Endothelial cell of umbilical vein (primary cell): Measurements from ENCODE around the gene DPYD. TPM values are rescaled to one million over a fixed set of nuclear protein-coding genes. Genes with fewer than 3 reads are reported as not detected.

ENCODE experiments used
- BruUV-seq: library from RNA; stranded (reverse); fragments of 400-500 nt; replicated peaks from 2 replicates; lab custom pipeline; 2021; lab: Mats Ljungman, UMichigan
- CTCF ChIA-PET: fragments of 300-600, 350-600 bp; sonication (Branson Sonifier 250); formaldehyde crosslinking; loops from one replicate; lab custom pipeline; 2021; ENCODE audit warnings: antibody characterized with exemption, inconsistent platforms; lab: Charles Lee
- POLR2A ChIA-PET: fragments of 300-600, 350-600 bp; sonication (Branson Sonifier 250); formaldehyde crosslinking; loops from one replicate; lab custom pipeline; 2021; ENCODE audit warnings: antibody characterized with exemption, inconsistent platforms; lab: Charles Lee
- DNase-seq: peaks from one replicate; pipeline ENCODE4 v3.0.0-alpha.2; 2011; ENCODE audit warnings: low read depth, low spot score
- FAIRE-seq: peaks from 2 replicates; lab custom pipeline; 2011; peaks lifted over from hg19 to GRCh38; lab: Jason Lieb, UNC
- H2AFZ ChIP-seq: 2 replicates; pipeline ENCODE4 v1.6.0; 2012; ENCODE audit warnings: low read depth, low read length, control low read depth, inconsistent platforms
- H3K27ac ChIP-seq: 2 replicates; pipeline ENCODE4 v1.5.1; 2011; ENCODE audit warnings: low read depth, mild to moderate bottlenecking, control low read depth, low read length, moderate library complexity; ENCODE audit not compliant: insufficient read depth
- H3K27me3 ChIP-seq, 2 experiments: 2 replicates each; pipeline versions ENCODE4 v1.6.0 to v1.6.1; 2011; ENCODE audit warnings: low read length in 2 of 2, mixed read lengths in 1 of 2; ENCODE audit not compliant: control insufficient read depth in 2 of 2, insufficient read depth in 2 of 2
- H3K36me3 ChIP-seq, 2 experiments: 2 replicates in 1 of 2; 3 replicates in 1 of 2; pipeline ENCODE4 v1.5.1; 2011; ENCODE audit warnings: low read length in 2 of 2, mild to moderate bottlenecking in 1 of 2, moderate library complexity in 1 of 2; ENCODE audit not compliant: control insufficient read depth in 2 of 2, insufficient read depth in 2 of 2; ENCODE audit errors: extremely low read depth in 1 of 2
- H3K4me1 ChIP-seq: 3 replicates; pipeline ENCODE4 v1.5.1; 2011; ENCODE audit warnings: mild to moderate bottlenecking, low read length; ENCODE audit not compliant: control insufficient read depth, insufficient read depth; ENCODE audit errors: extremely low read depth
- H3K4me2 ChIP-seq: 2 replicates; pipeline ENCODE4 v1.6.1; 2011; ENCODE audit warnings: low read length, control low read depth, mixed read lengths; ENCODE audit not compliant: insufficient read depth
- H3K4me3 ChIP-seq, 3 experiments: fragments of 200-600 bp in 1 of 3; sonication (generic), shearing (Covaris generic) in 1 of 3; replicated peaks in 1 of 3; 2 replicates each; pipeline ENCODE4 v1.5.1; 2011 to 2016; ENCODE audit warnings: control low read depth in 3 of 3, low read length in 3 of 3, mild to moderate bottlenecking in 2 of 3, inconsistent platforms in 1 of 3, low read depth in 1 of 3, moderate library complexity in 1 of 3; ENCODE audit not compliant: insufficient read depth in 1 of 3
- H3K79me2 ChIP-seq: 2 replicates; pipeline ENCODE4 v1.6.0; 2012; ENCODE audit warnings: low read length, inconsistent platforms; ENCODE audit not compliant: control insufficient read depth, insufficient read depth
- H3K9ac ChIP-seq: replicated peaks from 2 replicates; pipeline ENCODE3; 2011; ENCODE audit warnings: low read length, control low read depth; ENCODE audit not compliant: insufficient read depth; ENCODE audit errors: extremely low read depth
- H3K9me1 ChIP-seq: replicated peaks from 3 replicates; pipeline ENCODE4 v1.6.0; 2011; ENCODE audit warnings: mild to moderate bottlenecking, low read length; ENCODE audit not compliant: control insufficient read depth, insufficient read depth; ENCODE audit errors: extremely low read depth
- H3K9me3 ChIP-seq: replicated peaks from 2 replicates; pipeline ENCODE4 v1.5.1; 2012; ENCODE audit warnings: low read length, inconsistent platforms; ENCODE audit not compliant: control insufficient read depth, insufficient read depth
- H4K20me1 ChIP-seq: replicated peaks from 2 replicates; pipeline ENCODE3; 2011; ENCODE audit warnings: mild to moderate bottlenecking, low read length; ENCODE audit not compliant: control insufficient read depth, insufficient read depth; ENCODE audit errors: extremely low read depth
- EZH2 ChIP-seq: IDR thresholded peaks from 2 replicates; pipeline ENCODE4 v1.6.1; 2012; ENCODE audit warnings: borderline replicate concordance, low read depth, mild to moderate bottlenecking, moderate library complexity, low read length, inconsistent platforms; ENCODE audit not compliant: severe bottlenecking
- FOS ChIP-seq: IDR thresholded peaks from 2 replicates; pipeline ENCODE4 v1.6.1; 2011; ENCODE audit warnings: mild to moderate bottlenecking, low read length, moderate library complexity, borderline replicate concordance; ENCODE audit not compliant: insufficient read depth
- GATA2 ChIP-seq: IDR thresholded peaks from 2 replicates; pipeline ENCODE4 v1.7.0; 2011; ENCODE audit warnings: low read depth, mild to moderate bottlenecking, moderate library complexity, mixed read lengths, low read length; ENCODE audit not compliant: insufficient read length, insufficient read depth
- JUN ChIP-seq: IDR thresholded peaks from 2 replicates; pipeline ENCODE4 v1.6.1; 2011; ENCODE audit warnings: borderline replicate concordance, low read depth; ENCODE audit not compliant: insufficient read length, insufficient read depth
- MAX ChIP-seq: IDR thresholded peaks from 2 replicates; pipeline ENCODE4 v1.6.1; 2011; ENCODE audit not compliant: insufficient read depth, insufficient read length
- MYC ChIP-seq: IDR thresholded peaks from one replicate; pipeline ENCODE4 v1.6.1; 2011; ENCODE audit warnings: mild to moderate bottlenecking, low read depth, low read length
- POLR2A ChIP-seq: IDR thresholded peaks from 2 replicates; pipeline ENCODE4 v1.6.1; 2012; ENCODE audit warnings: low read depth, mild to moderate bottlenecking, control low read depth, low read length
- POLR2AphosphoS5 ChIP-seq: IDR thresholded peaks from 2 replicates; pipeline ENCODE4 v1.6.1; 2012; ENCODE audit warnings: low read depth, mild to moderate bottlenecking, control low read depth, low read length, moderate library complexity; ENCODE audit not compliant: insufficient read depth
- dilution Hi-C: fragments of 300-500 bp; cut with MboI; formaldehyde crosslinking; loops from one replicate; pipeline ENCODE4 v1.15.0; 2019; ENCODE audit warnings: low sequenced_read_pairs; ENCODE audit not compliant: extremely low pct_ligation_motif_present
- intact Hi-C: fragments of 100-400 bp; cut with micrococcal nuclease; formaldehyde crosslinking; loops from one replicate; pipeline ENCODE4 v1.10.0; 2022
- polyA plus RNA-seq, 4 experiments: library from polyadenylated mRNA; depleted of rRNA in 3 of 4; stranded (reverse) in 3 of 4; unstranded in 1 of 4; fragments of >200 nt; gene quantifications; 2 replicates each; pipeline versions ENCODE4 v1.2.1 to v1.2.3, GENCODE V29; 2011 to 2012; ENCODE audit warnings: missing spikeins in 1 of 4
- total RNA-seq: library from RNA; stranded (reverse); gene quantifications from 2 replicates; pipeline ENCODE4 v1.2.3, GENCODE V29; 2021
- TF ChIP-seq, protein P1 (sequence below), 2 donors: IDR thresholded peaks; 1 replicate in 1 of 2; 2 replicates in 1 of 2; pipeline ENCODE4 v1.5.1; 2011; ENCODE audit warnings: low read length in 2 of 2, mild to moderate bottlenecking in 2 of 2, moderate library complexity in 2 of 2, control low read depth in 1 of 2, inconsistent platforms in 1 of 2, low read depth in 1 of 2; ENCODE audit not compliant: insufficient read depth in 1 of 2; ENCODE audit errors: extremely low read depth in 1 of 2

DPYD gene
- total and polyA plus RNA-seq, 2 donors (not counting 3 experiments of a cell fraction or from before 2014, with no cell fraction given): 4.6 to 15.1 TPM

DNA sequence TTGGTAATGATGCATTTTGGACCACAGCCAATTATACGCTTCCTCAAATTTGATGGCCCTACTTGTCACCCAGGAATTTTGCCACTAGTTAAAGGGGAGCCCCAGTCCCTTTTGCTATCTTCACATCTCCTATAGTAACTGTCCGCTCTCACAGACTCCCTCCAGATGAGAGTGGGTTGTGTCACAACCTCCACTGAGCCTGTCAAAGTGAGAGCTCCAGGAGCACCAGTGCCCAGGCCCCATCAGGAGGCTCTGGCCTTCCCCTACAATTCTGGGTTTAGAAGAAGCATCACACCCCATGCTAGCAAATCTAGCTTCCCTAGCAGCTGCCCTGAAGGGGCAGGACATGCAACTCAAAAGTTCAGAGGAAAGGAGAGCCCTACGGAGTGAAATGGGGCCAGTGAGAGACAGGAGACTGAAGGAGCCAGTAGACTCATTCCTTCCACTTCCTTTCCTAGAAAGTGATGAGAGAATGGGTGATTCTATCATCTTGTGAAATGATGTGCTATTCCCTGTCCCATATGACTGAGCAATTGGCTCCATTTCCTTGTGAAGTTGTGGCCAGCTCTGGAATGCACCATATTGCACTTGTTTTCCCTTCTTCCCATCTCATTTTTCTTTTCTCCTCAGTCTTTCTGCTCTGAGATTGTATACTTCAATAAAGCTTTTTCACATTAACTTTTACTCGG lies 541.3 kb downstream of the DPYD start:
- no peak overlapping the region for H3K4me3 ChIP-seq
- H4K20me1 ChIP-seq: no peaks in the 10 kb centered on the region
- no peak overlapping the region for H3K4me2 ChIP-seq
- H3K9me1 ChIP-seq: no peaks in the 10 kb centered on the region
- no peaks in the 10 kb centered on the region for H3K27me3 ChIP-seq
- no peak overlapping the region for H3K9ac ChIP-seq
- peaks cover 8% of the 10 kb centered on the region for H3K4me1 ChIP-seq
- H3K27ac ChIP-seq: no peak overlapping the region
- no TSS peak for BruUV-seq
- no peak for DNase-seq
- no peaks in the 10 kb centered on the region for H3K9me3 ChIP-seq
- H3K36me3 ChIP-seq: no peaks in the 10 kb centered on the region
- H3K79me2 ChIP-seq: no peaks in the 10 kb centered on the region
- intact Hi-C loops: no loop called here
- POLR2A ChIA-PET: no interaction called here
- dilution Hi-C loops: no loop called here
- H2AFZ ChIP-seq: no peak overlapping the region
- CTCF ChIA-PET: interaction anchor here (1.2 to 1.6 kb wide), 4 partner anchors 9 to 136 kb away, joined by 3 to 4 read pairs (median 4); no protein-coding TSS in a partner anchor
- no peak for FAIRE-seq
- TF ChIP-seq POLR2AphosphoS5: no peak
- no peak for TF ChIP-seq JUN
- TF ChIP-seq GATA2: no peak
- no peak for TF ChIP-seq FOS
- TF ChIP-seq MYC: no peak
- TF ChIP-seq POLR2A: no peak
- TF ChIP-seq MAX: no peak
- TF ChIP-seq, protein P1, sequence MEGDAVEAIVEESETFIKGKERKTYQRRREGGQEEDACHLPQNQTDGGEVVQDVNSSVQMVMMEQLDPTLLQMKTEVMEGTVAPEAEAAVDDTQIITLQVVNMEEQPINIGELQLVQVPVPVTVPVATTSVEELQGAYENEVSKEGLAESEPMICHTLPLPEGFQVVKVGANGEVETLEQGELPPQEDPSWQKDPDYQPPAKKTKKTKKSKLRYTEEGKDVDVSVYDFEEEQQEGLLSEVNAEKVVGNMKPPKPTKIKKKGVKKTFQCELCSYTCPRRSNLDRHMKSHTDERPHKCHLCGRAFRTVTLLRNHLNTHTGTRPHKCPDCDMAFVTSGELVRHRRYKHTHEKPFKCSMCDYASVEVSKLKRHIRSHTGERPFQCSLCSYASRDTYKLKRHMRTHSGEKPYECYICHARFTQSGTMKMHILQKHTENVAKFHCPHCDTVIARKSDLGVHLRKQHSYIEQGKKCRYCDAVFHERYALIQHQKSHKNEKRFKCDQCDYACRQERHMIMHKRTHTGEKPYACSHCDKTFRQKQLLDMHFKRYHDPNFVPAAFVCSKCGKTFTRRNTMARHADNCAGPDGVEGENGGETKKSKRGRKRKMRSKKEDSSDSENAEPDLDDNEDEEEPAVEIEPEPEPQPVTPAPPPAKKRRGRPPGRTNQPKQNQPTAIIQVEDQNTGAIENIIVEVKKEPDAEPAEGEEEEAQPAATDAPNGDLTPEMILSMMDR (IDR thresholded peaks at IDR 0.05; ENCODE audit: extremely low read depth in 1 of 2, insufficient read depth in 1 of 2, low read depth in 1 of 2, low read length in 2 of 2): no peak
- no peak for TF ChIP-seq EZH2
